ENCODE results near the gene FHIT. TPM values are rescaled to one million over a fixed set of nuclear protein-coding genes. Genes with fewer than 3 reads are reported as not detected.

Gene FHIT
- total RNA-seq (ENCODE audit: low replicate concordance), result 0.38 and 0.47 TPM in 2 replicates

GRCh38 chr3:61251174-61251972 lies at the start of gene FHIT:
Gene FHIT, minus strand, starts transcription at chr3:61251452.

